ENCODE data around the gene TNP2.

The TNP2 gene

DNA sequence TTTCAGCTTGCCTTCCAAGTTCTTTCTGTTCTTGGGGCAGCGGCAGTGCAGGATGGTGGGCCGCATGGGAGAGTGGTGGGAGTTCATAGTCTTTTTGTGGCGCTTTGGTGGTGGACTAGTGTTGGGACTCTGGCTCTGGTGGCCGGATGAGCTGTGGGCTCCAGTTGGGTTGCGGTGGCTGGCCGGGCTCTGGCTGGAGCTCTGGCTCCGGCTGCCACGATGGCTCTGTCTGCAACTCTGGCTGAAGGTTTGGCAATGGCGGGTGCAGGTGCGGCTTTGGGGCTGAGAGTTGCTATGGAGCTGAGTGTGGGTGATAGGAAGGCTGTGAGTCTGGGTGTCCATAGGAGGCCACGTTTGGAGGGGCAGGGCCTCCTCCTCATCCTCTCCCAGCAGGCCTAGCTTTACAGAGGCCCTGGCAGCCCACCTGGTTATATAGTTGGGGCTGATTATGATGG lies at the start of gene TNP2:
TSS of gene TNP2 (minus strand) at position 405 of the 455 bp plus-strand sequence. CDS start at position 342, 63 bp downstream.
- no peak for DNase-seq (ENCODE audit: low read depth in 2 of 2)

DNA sequence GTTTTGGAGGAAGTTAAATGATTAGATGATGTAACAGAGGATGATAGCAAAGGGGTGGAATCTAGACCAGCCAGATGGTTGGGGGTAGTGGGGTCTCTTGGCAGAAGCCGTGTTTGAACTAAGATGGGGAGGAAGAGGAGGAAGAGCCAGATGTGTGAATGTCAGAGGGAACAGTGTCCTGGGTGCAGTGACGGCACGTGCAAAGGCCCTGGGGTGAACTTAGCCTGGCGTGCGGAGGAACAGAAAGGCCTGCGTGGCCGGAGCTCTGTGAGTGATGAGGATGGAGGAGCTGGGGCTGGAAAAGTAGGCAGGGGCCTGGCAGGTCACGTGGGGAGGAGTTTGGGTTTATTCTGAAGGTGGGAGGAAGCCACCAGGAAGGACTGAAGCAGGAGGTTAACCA lies 49.7 kb upstream of the TNP2 start:
- DNase-seq (ENCODE audit: low read depth in 2 of 2), result no peak

DNA sequence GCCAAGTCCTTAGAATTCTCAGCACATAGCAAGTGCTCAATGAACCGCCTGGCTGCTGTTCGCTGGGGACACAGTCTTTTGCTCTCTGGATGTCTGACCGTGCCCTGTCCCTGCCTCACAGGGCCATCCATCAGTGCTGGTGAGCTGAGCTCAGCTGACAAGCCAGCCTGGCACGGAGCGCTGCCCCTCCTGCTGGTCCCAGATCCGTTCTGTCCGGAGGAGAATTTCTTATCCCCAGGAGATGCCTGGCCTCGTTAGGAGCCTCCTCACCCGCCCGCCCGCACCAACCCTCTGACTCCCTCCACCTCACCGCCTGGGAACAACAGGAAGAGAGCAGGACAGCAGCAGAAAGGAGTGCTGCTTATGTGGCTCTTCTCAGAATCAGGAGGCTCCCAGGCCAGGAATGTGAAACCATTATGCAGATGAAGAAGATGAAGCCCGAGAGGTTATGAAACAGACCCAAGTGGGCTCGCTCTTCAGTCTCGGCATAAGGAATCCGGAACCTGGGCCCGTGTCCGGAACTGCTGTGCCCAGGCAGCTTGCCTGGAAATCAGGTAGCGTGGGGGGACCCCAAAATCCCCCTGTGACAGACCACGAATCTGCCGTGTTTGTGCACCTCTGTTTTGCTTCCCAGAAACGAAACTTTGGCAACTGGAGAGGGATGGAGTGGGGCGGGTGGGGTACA lies 47.3 kb upstream of the TNP2 start:
- DNase-seq (ENCODE audit: low read depth in 2 of 2), result no peak

DNA sequence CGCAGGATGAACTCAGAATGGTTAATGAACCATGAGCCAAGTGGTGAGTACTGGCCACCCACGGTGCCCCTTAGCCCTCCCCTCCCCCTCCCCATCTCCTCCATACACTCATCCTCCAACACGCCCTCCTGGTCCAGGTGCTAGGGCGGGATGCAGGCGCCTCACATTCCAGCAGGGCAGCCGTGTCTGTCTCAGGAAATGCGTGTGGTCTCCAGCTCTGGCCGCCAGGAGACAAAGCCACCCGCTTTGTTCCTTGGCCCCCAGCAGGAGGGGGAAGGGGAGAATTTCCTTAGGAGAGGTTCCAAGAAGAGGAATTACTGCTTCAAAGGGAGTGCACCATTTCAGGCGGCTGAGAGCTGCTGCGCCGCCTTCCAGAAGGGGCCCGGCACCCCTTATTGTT lies 46.4 kb upstream of the TNP2 start:
- DNase-seq (ENCODE audit: low read depth in 2 of 2), result no peak

DNA sequence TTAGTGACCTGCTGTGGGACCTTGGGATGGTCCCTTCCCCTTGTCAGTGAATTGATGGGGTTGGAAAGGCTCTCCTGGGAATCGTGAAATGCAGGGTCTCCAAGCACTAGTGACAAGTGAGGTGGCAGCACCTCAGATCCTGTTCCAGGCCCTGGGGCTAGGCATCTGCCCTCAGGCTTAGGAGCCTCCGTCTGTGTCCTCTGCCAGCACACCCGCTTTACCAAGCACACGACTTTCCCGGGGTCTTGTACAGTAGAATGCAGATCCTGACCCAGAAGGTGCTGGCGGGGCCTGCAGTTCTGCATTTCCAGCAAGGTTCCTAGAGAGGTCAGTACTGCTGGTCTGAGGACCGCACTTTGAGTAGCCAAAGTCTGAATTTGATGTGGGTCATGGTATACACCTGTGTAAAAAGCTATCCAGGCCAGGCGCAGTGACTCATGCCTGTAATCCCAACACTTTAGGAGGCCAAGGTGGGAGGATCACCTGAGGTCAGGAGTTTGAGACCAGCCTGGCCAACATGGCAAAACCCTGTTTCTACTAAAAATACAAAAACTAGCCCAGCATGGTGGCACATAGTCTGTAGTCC lies 45.3 kb upstream of the TNP2 start:
- DNase-seq (ENCODE audit: low read depth in 2 of 2), result no peak

DNA sequence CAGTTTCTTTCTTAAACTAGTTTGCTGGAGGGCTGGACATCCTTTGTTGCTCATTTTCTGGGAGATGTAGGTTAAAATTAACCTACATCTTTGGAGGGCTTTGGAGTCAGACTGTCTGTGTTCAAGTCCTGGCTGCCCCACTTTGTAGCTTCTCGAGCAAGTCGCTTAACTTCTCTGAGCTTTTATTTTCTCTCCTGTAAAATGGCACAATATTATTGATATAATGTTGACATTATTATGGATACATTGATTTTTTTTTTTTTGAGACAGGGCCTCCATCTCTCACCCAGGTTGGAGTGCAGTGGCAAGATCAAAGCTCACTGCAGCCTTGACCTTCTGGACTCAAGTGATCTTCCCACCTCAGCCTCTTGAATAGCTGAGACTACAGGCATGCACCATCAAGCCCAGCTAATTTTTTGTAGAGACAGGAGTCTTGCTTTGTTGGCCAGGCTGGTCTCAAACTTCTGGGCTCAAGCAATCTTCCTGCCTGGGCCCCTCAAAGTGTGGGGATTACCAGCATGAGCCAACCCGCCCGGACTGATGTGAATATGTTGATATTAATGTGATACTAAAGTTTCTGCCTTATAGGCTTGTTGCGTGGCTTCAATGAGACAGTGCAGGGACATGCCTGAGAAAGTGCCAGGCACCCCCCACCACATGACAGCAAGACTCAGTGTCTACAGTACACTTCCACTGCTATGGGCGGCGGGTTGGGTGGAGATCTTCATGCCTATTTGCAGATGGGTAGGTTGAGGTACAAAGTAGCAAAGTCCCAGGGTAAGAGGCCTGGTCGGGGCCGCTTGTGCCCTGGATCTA lies 44.6 kb upstream of the TNP2 start:
- DNase-seq (ENCODE audit: low read depth in 2 of 2), result no peak

DNA sequence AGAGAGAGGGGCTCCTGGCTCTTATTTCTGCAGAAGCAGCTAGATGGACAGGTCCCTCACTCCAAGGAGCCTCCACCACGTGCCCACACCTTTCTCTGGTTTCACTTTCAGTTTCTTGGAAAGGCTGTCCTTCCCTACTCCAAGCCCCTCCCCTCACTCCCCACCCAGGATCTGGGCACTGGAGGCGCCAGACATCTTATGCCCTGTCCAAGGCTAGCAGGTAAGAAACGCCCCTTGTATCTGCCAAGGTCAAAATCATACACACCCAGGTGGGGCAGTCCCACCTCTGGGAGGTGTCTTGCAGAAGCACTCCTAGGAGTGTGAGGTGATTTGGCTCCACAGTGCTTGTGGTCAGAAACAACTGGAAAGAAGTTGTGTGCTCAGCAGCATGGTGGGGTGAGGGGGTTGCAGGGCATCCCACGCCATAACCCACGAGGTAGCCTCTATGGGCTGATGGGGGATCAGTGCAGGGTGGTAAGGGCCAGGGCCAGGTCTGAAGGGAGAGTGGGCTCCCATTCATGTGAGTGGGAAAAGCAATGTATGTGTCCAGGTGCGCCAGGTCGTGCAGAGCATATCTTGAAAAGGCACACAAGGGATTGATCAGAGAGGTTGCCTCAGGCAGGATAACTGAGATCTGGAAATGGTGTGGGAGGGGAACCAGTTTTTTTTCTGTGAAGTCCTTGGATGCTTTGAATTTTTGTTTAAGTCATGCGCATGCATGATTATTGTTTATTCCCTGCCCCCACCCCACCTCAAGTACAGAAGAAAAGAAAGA lies 43.8 kb upstream of the TNP2 start:
- DNase-seq (ENCODE audit: low read depth in 2 of 2), result no peak

DNA sequence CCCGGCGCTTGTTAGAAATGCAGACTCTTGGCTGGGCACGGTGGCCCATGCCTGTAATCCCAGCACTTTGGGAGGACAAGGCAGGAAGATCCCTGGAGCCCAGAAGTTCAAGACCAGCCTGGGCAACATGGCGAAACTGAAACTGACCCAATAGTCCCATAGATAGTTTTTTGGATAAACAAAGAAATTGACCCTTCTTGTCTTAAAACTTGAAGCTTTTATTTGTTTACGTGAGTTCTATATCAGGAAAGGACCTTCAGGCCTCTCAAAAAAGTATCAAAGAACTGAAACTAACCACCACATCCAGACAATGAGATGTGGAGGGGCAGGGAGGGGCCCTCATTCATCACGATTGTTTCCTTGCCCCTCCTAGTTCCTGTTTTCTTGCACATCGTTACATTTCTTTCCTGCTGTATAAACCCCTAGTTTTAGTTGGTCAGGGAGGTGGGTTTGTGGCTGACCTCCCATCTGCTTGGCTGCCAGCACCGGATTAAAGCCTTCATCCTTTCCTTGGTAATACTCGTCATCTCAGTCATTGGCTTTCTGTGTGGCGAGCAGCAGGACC lies 42.0 kb upstream of the TNP2 start:
- no peak for DNase-seq (ENCODE audit: low read depth in 2 of 2)

DNA sequence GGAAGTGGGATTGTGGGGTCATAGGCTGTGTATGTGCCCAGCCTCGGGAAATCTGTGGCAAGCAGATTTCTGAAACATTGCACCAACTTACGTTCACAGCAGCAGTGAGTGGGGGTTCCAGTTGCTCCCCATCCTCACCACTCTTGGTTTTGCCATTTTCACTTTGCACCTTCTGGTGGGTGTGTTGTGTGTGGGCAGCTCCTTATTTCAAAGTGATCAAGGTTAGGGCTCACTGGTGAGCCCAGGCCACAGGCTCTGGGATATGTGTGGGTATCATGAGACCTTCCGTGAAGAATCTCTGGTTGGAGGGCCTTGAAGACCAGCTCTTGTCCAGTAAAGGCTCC lies 41.5 kb upstream of the TNP2 start:
- DNase-seq (ENCODE audit: low read depth in 2 of 2), result no peak

DNA sequence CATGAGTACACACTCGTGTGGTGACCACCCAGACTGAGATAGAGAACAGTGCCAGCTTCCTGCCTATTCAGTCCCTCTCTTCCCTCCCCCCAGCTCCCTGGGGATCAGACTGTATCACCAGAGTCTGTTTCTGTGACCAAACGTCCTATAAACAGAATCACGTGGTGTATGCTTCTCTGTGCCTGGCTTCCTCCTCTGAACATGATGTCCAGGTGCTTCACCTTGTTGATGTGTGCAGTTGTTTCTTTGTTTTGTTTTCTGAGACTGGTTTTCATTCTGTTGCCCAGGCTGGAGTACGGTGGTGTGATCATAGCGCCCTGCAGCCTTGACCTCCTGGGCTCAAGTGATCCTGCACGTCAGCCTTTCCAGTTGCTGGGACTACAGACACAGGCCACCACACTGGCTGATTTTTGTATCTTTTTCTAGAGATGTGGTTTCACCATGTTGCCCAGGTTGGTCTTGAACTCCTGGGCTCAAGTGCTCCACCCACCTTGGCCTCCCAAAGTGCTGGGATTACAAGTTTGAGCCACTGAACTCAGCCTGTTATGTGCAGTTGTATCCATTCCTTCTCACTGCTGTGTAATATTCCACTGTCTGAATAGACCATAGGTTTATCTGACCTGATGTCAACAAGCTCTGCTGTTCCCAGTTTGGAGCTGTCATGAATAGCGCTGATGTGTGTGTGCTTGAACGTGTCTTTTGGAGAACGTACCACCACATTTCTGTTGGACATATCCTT lies 40.9 kb upstream of the TNP2 start:
- DNase-seq (ENCODE audit: low read depth in 2 of 2), result no peak

DNA sequence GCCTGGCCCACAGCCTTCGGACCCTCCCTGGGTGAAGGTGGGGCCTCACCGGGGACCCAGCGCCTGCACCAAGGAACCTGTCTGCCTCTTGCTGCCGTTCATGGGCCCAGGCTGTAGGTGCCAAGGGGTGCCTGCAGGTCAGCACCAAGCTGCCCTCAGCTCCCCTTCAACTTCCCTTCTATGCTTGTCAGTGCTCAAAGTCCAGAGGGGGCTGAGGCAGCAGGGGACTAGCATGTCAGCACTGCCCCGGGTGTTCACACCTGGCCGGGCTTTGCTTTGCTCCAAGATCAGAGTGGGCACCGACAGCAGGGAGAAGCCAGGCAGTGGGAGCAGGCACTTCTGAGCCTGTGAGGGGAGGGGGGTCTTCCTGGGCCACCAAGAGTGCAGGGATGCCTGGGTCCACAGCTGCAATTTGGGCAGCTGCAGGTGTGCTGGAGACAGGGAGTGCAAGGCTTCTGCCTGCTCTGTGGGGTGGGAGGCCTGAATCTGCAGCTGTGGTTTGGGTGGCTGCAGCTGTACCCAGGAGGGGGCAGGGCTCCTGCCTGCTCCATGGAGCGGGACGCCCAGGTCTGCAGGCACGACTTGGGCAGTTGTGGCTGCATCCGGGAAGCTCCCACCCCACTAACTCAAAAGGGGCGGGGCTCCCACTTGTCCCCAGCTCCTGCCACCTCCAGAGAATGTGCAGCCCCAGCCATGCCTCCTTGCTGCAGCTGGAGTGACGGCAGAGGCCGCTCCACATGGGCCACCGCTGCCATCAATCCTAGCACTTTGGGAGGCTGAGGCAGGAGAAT lies 39.6 kb upstream of the TNP2 start:
- DNase-seq (ENCODE audit: low read depth in 2 of 2), result no peak

DNA sequence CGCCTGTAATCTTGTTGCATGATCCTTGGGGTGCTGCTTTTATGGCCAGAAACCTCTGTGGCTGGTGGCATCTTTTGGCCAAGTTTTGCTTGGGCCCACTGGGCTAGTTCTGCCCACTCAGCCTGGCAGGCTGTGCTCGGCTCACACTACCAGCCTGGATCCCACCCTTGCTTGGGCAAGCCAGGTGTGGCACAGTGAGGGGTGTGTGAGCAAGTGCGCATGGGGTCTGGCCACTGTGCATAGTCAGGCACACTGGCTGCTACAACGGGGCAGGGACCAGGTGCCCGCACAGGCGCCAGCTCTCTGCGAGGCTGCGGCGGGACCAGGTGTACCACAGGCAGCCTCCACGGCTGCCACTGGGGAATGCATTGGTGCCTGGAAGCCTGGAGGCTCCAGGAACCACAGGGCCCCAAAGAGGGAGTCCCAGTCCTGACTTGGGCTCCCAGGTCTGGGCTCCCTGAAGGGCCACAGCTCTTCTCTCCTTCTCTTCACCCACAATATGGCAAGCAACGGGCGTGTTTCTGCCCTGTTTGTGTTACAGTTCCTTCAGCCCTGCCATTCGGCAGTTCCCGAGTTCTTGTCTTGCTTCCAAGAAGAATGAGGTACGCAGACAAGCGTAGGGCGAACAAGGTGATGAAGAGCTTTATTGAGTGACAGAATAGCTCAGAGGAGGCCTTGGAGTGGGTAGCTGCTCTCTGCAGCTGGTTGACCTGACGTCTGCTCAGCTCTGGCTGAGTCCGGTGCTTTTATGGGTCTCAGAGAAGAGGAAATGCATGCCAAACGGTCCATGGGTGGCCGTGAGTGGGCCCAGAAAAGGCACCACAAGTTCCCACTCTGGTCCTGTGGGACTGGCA lies 38.7 kb upstream of the TNP2 start:
- no peak for DNase-seq (ENCODE audit: low read depth in 2 of 2)

DNA sequence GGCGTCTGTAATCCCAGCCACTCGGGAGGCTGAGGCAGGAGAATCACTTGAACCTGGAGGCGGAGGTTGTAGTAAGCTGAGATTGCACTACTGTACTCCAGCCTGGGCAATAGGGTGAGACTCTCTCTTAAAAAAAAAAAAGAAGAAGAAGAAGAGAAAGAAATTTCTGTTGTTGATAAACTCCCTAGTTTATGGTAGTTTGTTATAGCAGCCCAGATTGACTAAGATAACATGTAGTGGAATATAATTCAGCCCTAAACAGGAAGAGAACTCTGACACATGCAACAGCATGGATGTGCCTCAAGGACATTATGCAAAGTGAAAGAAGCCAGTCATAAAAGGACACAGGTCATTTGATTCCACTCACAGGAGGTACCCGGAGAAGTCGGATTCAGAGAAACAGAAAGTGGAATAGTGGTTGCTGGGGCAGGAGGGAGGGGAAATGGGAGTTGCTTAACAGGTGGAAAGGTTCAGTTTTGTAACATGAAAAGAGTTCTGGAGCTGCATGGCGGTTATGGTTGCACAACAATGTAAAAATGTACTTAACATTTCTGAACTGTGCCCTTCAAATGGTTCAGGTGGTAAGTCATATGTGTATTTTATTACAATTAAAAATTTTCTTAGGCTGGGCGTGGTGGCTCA lies 38.0 kb upstream of the TNP2 start:
- no peak for DNase-seq (ENCODE audit: low read depth in 2 of 2)

DNA sequence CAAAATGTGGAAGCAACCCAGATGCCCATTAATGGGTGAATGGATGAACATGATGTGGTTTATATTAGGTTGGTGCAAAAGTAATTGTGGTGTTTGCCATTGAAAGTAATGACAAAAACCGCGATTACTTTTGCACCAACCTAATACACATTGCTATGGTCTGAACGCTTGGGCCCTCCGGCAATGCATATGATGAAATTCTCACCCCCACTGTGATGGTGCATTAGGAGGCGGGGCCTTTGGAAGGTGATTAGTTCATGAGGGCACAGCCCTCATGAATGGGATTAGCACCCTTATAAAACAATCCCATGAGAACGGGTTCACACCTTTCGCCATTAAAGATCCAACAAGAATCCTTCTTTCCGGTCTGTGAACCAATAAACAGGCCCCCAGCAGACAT lies 37.3 kb upstream of the TNP2 start:
- DNase-seq (ENCODE audit: low read depth in 2 of 2), result no peak

DNA sequence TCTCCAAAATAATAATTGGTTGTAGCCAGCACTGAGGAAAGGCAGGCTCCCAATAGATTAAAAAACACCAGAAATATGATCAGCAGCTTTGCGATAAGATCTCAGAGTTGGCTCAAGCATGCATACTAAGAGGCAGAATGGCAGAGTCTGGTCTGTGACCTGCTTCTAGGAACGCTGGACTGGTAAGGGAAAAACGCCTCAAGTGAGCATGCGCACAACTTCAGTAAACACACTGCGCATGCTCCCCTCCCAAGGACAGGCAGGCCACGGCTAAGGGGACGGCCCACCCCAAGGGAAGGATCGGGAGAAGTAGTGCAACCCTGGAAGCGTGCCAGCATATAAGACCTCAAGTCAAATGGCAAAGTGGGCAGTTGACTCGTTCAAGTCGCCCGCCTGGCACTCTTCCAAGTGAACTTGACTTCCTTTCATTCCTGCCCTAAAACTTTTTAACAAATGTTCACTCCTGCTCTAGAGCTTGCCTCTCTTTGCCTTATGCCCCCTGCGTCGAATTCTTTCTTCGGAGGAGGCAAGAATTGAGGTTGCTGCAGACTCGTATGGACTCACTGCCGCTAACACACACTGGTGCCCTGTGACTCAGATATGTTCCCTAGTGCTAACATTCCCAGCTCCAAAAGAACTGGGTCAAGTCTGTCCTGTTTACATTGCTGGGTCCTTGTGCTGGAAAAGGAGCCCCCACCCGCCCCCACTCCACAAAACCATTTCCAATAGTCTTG lies 34.4 kb upstream of the TNP2 start:
- DNase-seq (ENCODE audit: low read depth in 2 of 2), result no peak

DNA sequence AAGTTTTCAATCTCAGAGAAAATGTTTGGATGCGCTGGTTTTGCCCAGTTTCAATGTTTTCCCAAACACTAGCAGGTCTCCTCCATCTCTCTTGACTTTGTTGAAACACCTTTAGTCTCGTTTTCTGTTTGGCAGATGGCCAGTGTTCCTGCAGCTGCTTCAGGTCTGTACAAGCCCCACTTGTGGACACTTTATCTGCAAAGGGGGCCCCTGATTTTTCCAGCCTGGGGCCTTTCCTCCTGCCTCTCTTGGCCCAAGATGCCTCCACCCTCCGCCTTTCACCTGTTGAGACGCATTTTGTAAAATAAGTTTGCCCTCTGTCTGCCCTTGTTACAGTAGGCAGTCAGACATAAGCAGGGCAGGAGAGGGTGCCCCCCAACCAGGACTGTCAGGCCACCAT lies 33.9 kb upstream of the TNP2 start:
- no peak for DNase-seq (ENCODE audit: low read depth in 2 of 2)

DNA sequence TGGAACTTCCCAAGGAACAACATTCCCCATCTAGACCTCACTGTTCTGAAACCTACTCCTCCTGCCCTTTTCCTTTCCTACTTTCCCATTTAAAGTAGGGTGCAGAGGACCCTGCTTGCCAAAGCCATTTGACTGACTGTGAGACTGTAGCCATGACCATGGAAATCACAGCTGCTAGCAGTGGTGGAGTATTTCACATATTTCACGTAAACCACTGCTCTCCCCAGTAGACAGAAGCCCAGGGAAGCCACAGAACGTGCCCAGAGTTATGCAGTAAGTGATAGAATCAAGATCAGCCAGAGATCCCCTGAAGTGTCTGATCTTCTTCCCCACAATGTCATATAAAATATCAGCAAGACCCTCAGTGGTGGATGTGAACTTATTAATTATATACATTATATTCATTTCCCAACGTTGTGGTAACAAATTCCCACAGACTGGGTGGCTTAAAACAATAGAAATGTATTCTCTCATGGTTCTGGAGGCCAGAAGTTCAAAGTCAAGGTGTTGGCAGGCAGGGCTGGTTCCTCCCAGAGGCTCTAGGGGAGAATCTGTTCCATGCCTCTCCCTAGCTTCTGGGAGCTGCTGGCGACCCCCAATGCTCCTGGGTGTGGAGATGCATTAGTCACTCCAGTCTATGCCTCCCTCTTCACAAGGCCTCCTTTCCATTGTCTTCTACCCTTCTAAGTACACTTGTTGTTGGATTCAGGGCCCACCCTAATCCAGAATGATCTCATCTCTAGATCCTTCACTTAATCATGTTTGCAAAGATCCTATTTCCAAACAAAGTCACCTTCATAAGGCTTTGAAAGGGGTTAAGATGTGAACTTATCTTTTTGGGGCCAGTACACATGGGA lies 32.7 kb upstream of the TNP2 start:
- no peak for DNase-seq (ENCODE audit: low read depth in 2 of 2)

All from stimulated activated CD4-positive, alpha-beta T cell treated with anti-CD3 and anti-CD28 coated beads, Interleukin-15, amount 100 ng/mL, for 48 hours (primary cell).